ENCODE data around the gene LEKR1.
"Not testable (repeated sequence)": the region's sequence is repeated elsewhere in the genome, so short reads cannot be mapped to it uniquely, and the experiment has no call there.

LEKR1 gene

GRCh38 chr3:156910831-156911230 is 84.7 kb downstream of the LEKR1 start:
- not testable (repeated sequence) for DNase-seq

- not testable (repeated sequence) for DNase-seq
Observed at GRCh38 chr3:156914300-156914699, 88.1 kb downstream of the LEKR1 start.

GRCh38 chr3:156915372-156915771 is 89.2 kb downstream of the LEKR1 start:
- no peak for DNase-seq

- DNase-seq, result no peak
Observed at GRCh38 chr3:156918746-156919145, 92.6 kb downstream of the LEKR1 start.

GRCh38 chr3:156919818-156920217 is 93.7 kb downstream of the LEKR1 start:
- DNase-seq, result no peak

GRCh38 chr3:156920399-156920798 is 94.2 kb downstream of the LEKR1 start:
- no peak for DNase-seq

GRCh38 chr3:156923349-156923748 is 97.2 kb downstream of the LEKR1 start:
- DNase-seq, result no peak

- DNase-seq, result no peak
Observed at GRCh38 chr3:156938724-156939123, 112.6 kb downstream of the LEKR1 start.

GRCh38 chr3:156939315-156939714 is 113.2 kb downstream of the LEKR1 start:
- no peak for DNase-seq

- DNase-seq, result no peak
Observed at GRCh38 chr3:156941311-156941710, 115.2 kb downstream of the LEKR1 start.

- DNase-seq, result no peak
Observed at GRCh38 chr3:156948402-156949210, 122.5 kb downstream of the LEKR1 start.

GRCh38 chr3:156952011-156952410 is 125.9 kb downstream of the LEKR1 start:
- DNase-seq, result no peak

- no peak for DNase-seq
Observed at GRCh38 chr3:156957715-156958114, 131.6 kb downstream of the LEKR1 start.

GRCh38 chr3:156963096-156963495 is 136.9 kb downstream of the LEKR1 start:
- no peak for DNase-seq

GRCh38 chr3:156964577-156964976 is 138.4 kb downstream of the LEKR1 start:
- DNase-seq, result no peak

GRCh38 chr3:156966349-156966748 is 140.2 kb downstream of the LEKR1 start:
- DNase-seq, result not testable (repeated sequence)

GRCh38 chr3:156973954-156974353 is 147.8 kb downstream of the LEKR1 start:
- DNase-seq, result no peak

- DNase-seq, result no peak
Observed at GRCh38 chr3:156974931-156975330, 148.8 kb downstream of the LEKR1 start.

- no peak for DNase-seq
Observed at GRCh38 chr3:156975721-156976120, 149.6 kb downstream of the LEKR1 start.

GRCh38 chr3:156976933-156977332 is 150.8 kb downstream of the LEKR1 start:
- no peak for DNase-seq

GRCh38 chr3:156978481-156978961 is 152.4 kb downstream of the LEKR1 start:
- DNase-seq, result no peak

GRCh38 chr3:156981005-156981404 is 154.9 kb downstream of the LEKR1 start:
- no peak for DNase-seq

- DNase-seq, result no peak
Observed at GRCh38 chr3:156983559-156983958, 157.4 kb downstream of the LEKR1 start.

- DNase-seq, result no peak
Observed at GRCh38 chr3:156985711-156986110, 159.6 kb downstream of the LEKR1 start.

GRCh38 chr3:156987946-156988345 is 161.8 kb downstream of the LEKR1 start:
- DNase-seq, result no peak
